Measurements from ENCODE around the gene BTG3. TPM values are rescaled to one million over a fixed set of nuclear protein-coding genes. Genes with fewer than 3 reads are reported as not detected.

Gene BTG3, protein sequence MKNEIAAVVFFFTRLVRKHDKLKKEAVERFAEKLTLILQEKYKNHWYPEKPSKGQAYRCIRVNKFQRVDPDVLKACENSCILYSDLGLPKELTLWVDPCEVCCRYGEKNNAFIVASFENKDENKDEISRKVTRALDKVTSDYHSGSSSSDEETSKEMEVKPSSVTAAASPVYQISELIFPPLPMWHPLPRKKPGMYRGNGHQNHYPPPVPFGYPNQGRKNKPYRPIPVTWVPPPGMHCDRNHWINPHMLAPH
- 4.2 TPM for total RNA-seq
- long read RNA-seq, transcript BTG3-202 (5 exons, 1,456 nt) = major isoform, 6 of 8 reads
- long read RNA-seq, partial matches to known transcripts = 1 of 8 reads
- long read RNA-seq, other reads (novel, unspliced or antisense) = 0 of 8 reads

DNA sequence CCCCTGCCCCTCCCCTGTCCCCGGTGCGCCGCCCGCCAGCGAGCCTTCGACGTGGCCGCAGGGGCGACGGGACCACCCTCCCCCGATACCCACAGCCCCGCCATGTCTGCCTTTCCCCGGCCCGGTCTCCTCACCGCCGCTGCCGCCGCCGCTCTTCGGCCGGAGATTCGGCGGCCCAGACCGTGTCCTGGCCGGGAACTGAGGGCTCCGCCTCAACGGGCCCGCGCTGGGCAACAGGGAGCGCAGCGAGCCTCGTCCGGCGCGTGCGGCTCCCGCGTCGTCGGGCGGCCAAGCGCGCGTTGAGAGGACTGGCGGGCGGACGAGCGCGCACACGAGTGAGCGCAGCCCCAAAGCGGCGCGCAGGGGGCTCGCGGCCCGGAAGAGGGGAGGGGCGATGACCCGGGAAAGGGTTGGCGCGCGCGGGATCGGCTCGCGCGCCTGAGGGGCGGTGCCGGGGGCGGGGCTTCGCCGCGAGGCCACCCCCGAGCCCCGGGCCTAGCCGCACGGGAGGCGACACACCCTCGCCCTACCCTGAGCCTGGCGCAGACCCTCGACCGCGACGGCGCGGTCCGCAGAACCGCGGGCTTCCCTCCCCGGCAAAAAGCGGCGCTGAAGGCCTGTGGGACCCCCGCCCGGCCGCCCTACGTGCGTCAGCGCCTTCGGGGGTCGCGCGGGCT, at the start of gene BTG3:
TSS of gene BTG3 (minus strand) at position 337 of the 677 bp plus-strand sequence. CDS start 3,757 bp downstream, outside the sequence.
- ATAC-seq (ENCODE audit: poor library complexity) (peak; percentile 96), DNase-seq (peak; percentile 87)
- intact Hi-C loops (cut with DNase I) = no loop called here

DNA sequence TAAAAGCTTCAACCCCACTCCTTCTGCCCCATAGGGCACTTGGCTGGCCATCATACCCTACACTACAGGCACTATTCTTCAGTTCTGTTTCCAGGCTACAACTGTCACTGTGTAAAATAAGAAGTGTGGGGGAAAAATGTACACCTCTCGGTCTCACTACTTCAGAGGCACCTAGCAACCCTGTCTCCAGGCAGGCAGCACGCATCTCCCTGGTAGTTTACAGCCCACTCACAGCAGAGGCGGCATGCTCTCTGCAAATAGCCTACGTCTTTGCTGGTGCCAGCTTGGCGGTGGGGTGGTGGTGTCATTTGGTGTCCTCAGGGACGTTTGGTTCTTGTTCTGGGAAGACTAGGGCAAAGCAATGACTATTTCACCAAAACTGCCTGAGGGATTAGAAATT, 48.2 kb upstream of the BTG3 start:
- intact Hi-C loops (cut with DNase I) = no loop called here
- DNase-seq (no peak), ATAC-seq (ENCODE audit: poor library complexity) (no peak)

DNA sequence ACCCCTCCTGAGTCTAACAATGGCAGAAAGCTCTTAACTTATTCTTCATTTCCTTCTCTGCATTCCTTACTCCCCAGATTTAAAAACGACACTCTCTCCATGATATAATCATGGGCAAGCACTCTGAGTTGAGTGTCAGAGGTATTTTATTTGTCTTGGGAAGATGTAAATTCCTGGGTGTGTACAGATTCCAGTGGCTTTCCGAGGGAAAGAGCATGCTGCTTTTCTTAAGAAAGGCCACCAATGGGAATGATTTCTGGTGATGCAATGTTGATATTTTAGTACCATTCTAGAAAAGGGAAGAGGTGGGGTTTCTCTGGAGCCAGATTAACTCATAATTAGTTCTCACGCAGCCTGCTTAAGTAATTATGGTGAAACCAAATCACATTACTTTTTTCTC, 47.8 kb upstream of the BTG3 start:
- intact Hi-C loops (cut with DNase I) = no loop called here
- ATAC-seq (ENCODE audit: poor library complexity) (no peak), DNase-seq (no peak)

DNA sequence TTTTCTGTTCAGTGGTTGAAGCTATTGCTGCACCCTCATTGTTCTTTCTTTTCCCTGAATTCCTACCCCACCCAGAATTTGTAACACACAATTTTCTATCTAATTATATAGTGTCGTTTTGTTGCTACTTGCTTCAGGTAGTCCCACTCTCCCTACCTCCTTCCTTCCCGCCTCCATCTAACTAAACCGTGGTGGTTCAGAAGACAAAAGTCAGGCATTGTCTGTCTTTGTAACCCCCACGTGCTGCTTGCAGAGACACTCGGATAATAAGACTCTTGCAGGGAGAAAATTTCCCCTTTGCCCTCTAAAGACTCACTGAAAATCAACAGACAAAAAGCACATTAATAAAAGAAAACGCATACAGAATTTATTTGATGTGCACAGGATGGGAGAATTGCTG, 46.2 kb upstream of the BTG3 start:
- DNase-seq = no peak
- ATAC-seq (ENCODE audit: poor library complexity) = no peak
- intact Hi-C loops (cut with DNase I) = no loop called here

DNA sequence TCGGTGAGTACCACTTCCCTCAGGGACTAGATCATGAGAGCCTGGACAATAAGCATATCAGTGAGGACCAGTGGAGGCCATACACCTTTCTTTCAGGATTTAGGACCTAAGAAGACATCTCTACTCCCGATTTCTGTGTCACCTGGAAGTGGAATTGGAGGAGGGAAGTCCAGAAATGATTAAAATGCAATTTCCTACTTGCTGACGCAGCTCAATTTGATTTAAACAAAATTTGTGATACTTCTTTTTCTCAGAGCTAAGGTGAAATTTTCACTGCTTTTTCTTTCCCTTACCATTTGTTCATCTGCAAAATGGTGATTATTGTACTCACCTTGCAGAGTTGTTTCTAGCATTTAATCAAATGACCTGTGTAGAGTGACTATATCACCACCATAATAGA, 38.8 kb upstream of the BTG3 start:
- intact Hi-C loops (cut with DNase I) = no loop called here
- DNase-seq (no peak), ATAC-seq (ENCODE audit: poor library complexity) (no peak)

DNA sequence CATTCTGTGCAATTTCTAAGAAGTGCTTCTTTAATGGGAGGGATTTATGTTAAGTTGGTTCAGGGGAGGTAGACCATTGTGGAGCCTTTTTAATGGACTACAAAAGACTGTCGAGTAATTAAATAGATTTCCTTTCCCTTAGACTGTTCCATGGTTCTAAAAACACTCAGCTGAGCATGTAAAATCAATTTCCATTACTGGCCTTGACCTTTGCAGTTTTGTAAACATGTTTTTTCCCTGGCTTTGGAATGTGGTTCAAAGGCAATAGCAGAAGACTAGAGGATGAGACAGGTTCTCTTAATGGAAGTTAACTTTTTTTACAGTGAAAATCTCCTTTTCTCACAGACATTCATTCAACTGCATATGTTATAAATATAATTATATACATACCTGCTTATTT, 37.6 kb upstream of the BTG3 start:
- DNase-seq (no peak), ATAC-seq (ENCODE audit: poor library complexity) (no peak)
- intact Hi-C loops (cut with DNase I) = no loop called here

DNA sequence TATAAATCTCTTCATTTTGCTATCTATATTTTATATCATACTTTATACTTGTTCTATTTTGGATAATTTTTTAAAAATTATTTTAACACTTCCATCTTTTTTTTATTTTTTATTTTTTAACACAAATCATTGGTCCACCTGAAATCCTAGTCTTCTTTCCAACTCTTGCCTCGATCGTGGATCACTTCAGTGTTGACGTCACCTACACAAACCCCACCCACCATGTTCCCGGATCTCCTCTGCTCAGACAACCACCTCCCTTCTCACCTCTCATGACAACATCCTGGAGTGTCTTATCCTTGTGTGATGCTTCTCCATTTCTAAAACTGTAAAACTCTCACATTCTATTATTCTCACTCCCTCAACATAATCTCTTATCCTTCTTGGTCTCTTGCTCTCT, 34.1 kb upstream of the BTG3 start:
- DNase-seq = no peak
- ATAC-seq (ENCODE audit: poor library complexity) = no peak
- intact Hi-C loops (cut with DNase I) = no loop called here

DNA sequence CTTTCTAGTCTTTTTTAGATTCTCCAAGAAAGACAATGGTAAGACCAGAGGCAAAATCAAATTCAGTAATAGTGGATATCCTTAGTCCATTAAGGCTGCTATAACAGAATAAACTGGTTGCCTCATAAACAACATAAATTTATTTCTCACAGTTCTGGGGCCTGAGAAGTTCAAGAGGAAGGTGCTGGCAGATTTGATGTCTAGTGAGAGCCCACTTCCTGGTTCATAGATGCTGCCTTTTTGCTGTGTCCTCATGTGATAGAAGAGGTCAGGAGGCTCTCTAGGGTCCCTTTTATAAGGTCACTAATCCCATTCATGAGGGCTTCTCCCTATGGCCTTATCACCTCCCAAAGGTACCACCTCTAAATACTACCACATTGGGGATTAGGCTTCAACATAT, 31.5 kb upstream of the BTG3 start:
- DNase-seq = no peak
- intact Hi-C loops (cut with DNase I) = no loop called here
- ATAC-seq (ENCODE audit: poor library complexity) = no peak

DNA sequence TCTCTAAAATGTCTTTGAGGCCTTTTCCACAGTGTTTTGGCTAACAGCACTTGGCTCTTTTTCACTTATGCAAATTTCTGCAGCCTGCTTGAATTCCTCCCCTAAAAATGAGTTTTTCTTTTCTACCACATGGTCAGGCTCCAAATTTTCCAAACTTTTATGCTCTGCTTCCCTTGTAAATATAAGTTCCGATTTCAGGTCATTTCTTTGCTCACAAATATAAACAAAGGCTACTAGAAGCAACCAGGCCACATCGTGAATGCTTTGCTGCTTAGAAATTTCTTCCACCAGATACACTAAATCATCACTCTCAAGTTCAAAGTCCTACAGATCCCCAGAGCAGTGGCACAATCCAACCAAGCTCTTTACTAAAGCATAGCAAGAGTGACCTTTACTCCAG, 28.1 kb upstream of the BTG3 start:
- ATAC-seq (ENCODE audit: poor library complexity) (no peak), DNase-seq (no peak)
- intact Hi-C loops (cut with DNase I) = no loop called here

DNA sequence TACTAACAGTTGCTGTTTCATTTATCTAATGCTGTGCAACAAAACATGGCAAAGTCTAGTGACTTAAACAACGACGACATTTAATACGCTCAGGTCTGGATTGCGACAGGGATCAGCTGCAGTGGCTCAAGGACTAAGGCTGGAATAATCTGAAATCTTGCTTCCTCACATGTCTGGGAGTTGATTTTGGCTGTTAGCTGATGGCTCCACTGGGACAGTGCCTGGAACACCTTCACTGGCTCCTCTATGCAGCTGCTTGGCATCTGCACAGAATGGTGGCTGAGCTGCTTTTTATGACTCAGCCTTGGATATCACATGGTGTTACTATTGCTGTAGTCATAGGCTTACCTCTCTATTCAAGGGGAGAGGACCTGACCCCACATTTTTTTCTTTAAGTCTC, 24.0 kb upstream of the BTG3 start:
- ATAC-seq (ENCODE audit: poor library complexity) (peak; percentile 51), DNase-seq (no peak)
- intact Hi-C loops (cut with DNase I) = no loop called here

DNA sequence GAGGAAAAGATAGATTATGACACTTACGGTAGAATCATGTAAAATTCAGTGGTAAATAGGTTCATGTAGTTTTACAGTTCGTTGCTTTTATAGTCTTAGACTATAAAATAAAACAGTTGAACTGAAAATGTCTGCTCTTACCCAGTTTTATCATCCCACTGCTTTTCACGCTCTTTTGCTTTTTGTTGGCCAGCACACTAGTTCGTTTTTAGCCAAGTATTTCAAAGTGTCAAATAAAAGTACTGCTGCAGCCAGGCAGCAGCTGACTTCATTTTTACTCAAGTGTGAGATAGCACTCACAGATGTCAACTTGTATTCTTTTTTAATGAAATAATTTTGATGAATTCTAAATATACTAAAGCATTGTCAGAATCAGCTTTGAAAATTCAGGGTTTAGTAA, 18.5 kb upstream of the BTG3 start:
- DNase-seq (no peak), ATAC-seq (ENCODE audit: poor library complexity) (peak; percentile 27)
- intact Hi-C loops (cut with DNase I) = no loop called here

DNA sequence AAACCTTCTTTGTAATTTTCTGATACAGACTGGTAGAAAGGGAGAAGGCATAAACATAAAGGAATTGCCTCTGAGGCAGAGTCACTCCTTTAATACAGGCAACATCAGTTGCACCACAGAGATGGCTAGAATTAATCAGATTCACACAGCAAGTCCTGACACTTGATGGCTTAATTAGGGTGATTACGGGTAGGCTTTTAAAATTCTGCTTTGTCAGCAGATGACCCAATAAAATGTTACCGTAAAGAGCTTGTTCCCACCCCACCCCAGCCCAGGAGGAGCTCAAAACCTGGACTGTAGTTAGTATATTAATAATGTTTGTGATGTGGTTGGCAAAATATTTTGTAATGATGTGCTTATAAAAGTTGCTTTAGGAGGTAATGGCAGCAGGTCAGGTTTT, 9.3 kb upstream of the BTG3 start:
- ATAC-seq (ENCODE audit: poor library complexity) = no peak
- no peak for DNase-seq
- intact Hi-C loops (cut with DNase I) = no loop called here

DNA sequence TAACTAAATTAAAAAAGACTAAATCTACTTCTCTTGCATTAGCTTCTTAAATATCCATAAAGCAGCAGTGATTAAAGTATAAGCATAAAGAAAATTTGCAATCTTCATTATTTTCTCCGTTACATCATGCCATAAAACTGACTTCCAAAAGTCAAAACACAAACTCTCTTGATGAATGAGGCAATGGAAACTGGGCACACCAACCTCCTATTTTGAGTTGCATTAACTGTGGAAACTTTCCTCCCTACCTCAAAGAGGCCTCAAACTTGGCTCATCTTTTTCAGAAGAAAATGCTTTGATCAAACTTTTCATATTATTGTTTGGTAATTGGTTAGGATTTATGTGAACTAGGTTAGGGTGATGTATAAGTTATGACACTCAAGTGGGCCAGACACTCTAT, 4.1 kb upstream of the BTG3 start:
- intact Hi-C loops (cut with DNase I) = no loop called here
- DNase-seq = no peak
- ATAC-seq (ENCODE audit: poor library complexity) = no peak

DNA sequence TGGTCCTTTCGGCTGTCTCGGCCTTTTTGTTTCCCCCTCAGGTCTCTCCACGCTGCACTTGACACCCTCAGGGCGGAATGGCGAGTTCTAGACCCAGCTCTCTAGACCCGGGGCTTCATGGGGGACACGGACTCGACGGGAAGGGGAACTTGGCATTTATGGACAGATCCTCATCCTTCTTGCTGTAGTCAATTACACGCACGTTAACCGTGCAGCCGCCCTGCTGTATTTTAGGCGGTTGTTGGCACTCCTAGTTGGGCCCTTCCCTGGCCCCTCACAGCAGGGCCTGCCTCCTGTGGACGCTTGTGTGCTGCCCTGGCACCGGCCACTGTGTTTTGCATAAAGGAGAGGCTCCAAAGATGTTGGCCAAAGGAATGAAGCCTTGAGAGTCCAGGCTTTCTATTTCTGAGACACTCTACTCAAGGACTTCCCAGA, 558 bp upstream of the BTG3 start:
- ATAC-seq (ENCODE audit: poor library complexity) (peak; percentile 14), DNase-seq (peak; percentile 61)
- intact Hi-C loops (cut with DNase I) = no loop called here

DNA sequence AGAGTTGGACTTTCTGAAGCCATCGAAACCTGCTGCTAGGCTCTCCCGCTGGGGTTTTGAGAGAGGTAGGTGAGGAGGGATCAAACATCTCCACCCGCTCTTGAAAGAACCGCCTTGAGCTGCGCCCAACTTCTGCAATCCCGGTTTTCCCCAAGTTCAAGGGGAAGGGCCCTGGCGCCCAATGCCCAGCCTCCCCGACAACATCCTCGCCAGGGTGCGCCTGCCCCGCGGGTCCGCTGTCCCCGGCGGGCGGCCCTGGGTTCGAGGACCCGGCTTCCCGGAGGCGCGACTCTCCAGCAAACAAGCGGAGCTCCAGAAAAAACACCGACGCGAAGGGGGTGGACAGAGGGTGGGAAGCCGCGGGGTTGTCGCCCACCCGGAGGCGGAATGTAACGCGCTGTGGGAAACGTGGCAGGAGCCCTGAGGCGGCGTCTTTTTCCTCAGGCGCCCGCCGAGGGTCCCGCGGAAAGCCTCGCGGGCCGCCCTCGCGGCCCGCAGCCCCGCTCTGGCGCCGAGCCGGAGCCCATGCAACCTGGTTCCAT, 607 bp downstream of the BTG3 start:
- DNase-seq (peak; percentile 56), ATAC-seq (ENCODE audit: poor library complexity) (peak; percentile 34)
- intact Hi-C loops (cut with DNase I) = no loop called here

DNA sequence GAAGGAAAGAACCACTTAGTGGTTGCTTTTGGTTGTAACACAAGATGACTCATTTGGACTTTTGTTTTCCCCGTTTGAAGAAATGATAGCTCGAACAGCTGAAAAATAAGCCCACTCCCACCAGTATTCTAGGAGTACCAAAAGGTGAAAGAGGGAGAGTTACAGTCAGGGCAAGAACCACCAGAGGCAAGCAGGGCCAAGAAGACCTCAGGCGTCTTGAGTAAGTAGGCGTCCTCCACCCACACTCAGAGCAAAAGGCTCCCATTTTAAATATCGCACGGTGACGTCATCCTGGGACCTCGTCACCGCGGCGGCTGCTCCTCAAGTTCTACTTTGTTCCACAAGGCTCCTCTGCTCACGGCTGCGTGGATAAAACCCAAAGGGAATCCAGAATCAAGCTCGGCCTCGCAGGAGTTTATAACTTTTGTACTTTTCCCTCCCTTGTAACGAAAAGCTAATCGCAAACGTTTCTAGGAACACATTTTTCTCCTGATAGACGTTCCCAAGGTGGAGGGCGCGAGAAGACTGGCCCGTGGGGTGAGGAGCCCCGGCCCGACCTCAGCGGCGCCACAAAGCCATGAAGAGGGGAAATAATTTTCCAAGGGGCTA, 1.2 kb downstream of the BTG3 start:
- intact Hi-C loops (cut with DNase I) = no loop called here
- DNase-seq (peak; percentile 88), ATAC-seq (ENCODE audit: poor library complexity) (peak; percentile 79)

DNA sequence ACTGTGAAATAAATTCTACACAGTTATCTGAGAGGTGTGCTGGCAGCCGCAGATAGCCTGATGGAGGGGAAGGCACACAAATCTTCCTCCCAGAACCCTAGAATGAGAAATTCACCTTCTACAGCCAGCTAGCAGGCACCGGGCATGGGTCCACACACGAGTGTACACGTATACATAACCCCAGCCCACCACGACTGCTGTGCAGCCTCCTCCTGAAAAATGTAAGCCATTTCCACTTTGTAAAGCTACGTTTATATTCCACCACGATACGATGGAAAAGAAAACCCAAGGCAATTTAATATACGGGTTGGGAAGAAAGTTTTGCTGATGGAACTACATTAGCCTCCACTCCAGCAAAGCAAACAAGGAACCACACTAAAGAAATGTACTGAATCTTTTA, 1.8 kb downstream of the BTG3 start:
- ATAC-seq (ENCODE audit: poor library complexity) (no peak), DNase-seq (peak; percentile 40)
- intact Hi-C loops (cut with DNase I) = no loop called here

DNA sequence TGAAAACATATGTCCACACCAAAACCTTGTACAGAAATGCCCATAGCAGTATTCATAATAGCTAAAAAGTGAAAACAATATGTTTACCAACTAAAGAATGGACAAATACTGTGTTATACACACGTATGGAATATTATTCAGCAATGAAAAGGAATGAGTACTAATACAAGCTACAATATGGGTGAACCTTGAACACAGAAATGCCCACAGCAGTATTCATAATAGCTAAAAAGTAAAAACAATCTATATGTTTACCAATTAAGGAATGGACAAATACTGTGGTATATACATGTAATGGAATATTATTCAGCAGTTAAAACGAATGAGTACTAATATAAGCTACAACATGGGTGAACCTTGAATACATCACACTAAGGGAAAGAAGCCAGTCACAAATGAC, 3.0 kb downstream of the BTG3 start:
- ATAC-seq (ENCODE audit: poor library complexity) (no peak), DNase-seq (no peak)
- intact Hi-C loops (cut with DNase I) = no loop called here

DNA sequence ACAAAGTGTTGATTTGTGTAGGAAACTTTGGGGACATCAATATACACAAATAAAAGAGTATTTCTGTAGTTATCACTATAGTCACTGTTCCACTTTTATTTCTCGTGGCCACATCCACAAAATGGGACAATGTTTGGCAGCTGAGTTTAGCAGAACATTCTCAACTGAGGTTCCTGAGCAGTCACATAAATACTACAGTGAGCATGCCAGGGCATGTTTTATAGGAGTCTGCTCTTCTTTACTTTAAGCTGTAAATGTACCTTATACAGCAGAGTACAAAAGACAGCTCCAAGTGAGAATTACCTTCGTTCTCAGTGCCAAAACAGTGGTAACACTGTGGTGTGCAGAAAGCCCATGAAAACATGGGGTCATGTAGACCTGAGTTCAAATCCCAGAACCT, 5.0 kb downstream of the BTG3 start:
- ATAC-seq (ENCODE audit: poor library complexity) (no peak), DNase-seq (no peak)
- intact Hi-C loops (cut with DNase I) = no loop called here

DNA sequence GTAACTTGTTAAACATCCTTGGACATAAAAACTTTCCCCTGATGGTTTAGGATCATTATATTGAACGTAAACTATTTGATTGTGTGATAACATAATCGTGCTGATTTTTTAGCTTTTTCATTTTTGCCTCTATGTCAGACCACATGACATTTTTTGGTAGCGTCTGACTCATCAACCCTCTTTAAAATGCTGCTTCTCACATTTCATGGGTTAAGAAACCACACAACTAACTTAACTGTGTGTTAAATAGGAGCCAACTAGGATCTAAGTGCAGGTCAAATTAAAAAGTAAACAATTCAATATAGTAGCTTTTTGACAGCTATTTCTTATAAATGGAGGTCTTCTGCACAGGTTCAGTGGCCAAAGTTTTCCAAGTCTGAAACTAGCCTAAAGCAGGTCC, 9.8 kb downstream of the BTG3 start:
- DNase-seq (no peak), ATAC-seq (ENCODE audit: poor library complexity) (no peak)
- intact Hi-C loops (cut with DNase I) = no loop called here
